ENCODE data around the gene LINC01488.

LINC01488 gene

GRCh38 chr11:69444381-69445130, 36.9 kb upstream of the LINC01488 start:
- DNase-seq, result peak in 2 of 10 donors; percentile 80
- intact Hi-C loops (cut with DNase I), result loop anchor here (5.0 kb wide), 1 partner anchor 198 kb away; the partner anchor contains the start of gene CCND1

GRCh38 chr11:69445131-69445470, 36.4 kb upstream of the LINC01488 start:
- DNase-seq, result no peak
- intact Hi-C loops (cut with DNase I), result no loop called here

DNA sequence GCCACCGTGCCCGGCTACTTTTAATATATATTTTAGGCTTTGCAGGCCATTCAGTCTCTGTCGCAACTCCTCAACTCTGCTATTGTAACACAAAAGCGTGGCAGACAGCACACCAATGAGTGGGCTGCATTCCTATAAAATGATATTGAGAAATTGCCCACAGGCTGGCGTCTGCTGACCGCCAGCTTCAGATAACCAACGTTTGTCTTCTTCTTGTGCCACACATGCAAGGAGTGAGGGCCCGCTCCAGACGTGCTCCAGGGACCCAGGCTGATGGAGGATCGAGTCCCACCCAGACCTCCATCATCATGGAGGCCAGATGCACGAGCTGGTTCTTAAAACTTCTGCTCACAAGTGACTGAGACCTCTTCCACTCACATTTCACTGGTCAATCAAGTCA, 35.4 kb upstream of the LINC01488 start:
- peak in 2 of 10 donors; percentile 69 to 86 for DNase-seq
- intact Hi-C loops (cut with DNase I), result no loop called here

- DNase-seq, result peak in 2 of 10 donors; percentile 23 to 62
- intact Hi-C loops (cut with DNase I), result no loop called here
These were observed 33.7 kb upstream of the LINC01488 start for GRCh38 chr11:69447786-69448185.

GRCh38 chr11:69448471-69449284, 32.8 kb upstream of the LINC01488 start:
- DNase-seq, result peak in 2 of 10 donors; percentile 24 to 69
- intact Hi-C loops (cut with DNase I), result no loop called here

DNA sequence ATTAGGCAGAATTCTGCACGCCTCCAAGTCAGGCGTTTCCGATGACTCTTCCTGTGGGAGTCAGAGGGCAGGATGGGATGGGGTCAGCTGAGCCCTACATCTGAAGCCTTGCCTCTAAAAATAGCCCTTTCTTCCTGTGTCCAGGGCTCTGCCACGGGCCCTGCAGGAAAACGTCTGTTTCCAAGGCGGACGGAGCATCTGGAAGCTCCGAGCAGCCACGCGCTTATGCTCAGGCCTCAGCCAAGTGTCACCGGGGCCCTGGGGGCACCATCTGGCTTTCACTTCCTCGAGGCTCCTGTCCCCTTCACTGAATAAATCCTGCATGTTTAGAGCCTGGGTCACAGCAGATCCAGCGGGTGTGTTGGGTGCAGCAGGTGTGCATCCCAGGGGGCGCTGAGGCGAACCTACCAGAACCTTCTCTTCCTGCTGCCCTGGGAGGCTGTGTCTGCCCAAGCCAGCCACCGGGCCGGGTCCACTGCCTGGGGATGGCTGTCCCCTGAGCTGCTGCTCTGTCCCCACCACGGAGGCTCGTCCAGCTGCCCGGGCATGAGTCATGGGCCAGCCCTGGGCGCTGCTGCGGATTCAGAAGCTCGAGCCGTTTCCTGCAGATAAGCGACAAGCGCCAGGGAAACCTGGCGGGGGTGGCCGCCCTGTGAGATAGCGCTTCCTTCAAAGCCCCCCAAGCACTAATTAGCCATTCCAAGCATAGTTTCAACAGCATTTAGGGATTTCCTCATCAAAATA, 32.0 kb upstream of the LINC01488 start:
- peak in 3 of 10 donors; percentile 40 to 85 (median 82) for DNase-seq
- intact Hi-C loops (cut with DNase I), result no loop called here

- peak in 2 of 10 donors; percentile 60 to 79 for DNase-seq
These were observed 31.2 kb upstream of the LINC01488 start for GRCh38 chr11:69450064-69450856.

GRCh38 chr11:69450857-69451220, 30.6 kb upstream of the LINC01488 start:
- DNase-seq, result peak in 1 of 10 donors; percentile 74
- intact Hi-C loops (cut with DNase I), result no loop called here

More at GRCh38 chr11:69450064-69450856, 31.2 kb upstream of the LINC01488 start:
- intact Hi-C loops (cut with DNase I), result no loop called here

DNA sequence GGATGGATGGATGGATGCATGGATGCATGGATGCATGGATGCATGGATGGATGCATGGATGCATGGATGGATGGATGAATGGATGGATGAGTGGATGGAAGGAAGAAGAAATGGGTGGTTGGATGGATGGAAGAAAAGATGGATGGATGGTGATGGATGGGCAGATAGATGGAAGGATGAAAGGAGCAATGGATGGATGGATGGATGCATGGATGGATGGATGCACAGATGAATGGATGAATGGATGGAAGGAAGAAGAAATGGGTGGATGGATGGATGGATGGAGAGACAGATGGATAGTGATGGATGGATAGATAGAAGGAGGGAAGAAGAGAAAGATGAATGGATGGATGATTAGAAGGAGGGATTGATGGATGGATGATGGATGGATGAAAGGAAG, 30.2 kb upstream of the LINC01488 start:
- DNase-seq, result no peak
- intact Hi-C loops (cut with DNase I), result no loop called here

GRCh38 chr11:69452206-69452987, 29.1 kb upstream of the LINC01488 start:
- intact Hi-C loops (cut with DNase I), result no loop called here
- peak in 1 of 10 donors; percentile 26 for DNase-seq

DNA sequence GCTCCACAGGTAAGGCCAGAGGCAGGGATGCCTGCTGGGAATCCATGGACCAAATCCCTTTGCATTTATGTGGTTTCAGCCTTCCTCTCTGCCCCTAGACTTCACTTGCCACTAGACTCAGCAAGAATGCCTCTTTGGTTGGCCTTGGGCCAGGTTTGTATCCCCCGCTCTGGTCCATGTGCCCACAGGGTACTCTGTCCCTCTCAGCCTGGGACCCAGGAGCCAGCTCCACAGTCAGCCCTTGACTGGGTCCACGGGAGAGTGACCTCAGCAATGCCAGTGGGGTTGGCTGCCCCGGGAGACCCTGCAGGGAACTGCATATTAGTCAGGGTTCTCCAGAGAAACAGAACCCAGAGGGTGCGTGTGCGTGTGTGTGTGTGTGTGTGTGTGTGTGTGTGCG, 28.3 kb upstream of the LINC01488 start:
- peak in 2 of 10 donors; percentile 61 to 66 for DNase-seq
- intact Hi-C loops (cut with DNase I), result no loop called here

GRCh38 chr11:69454018-69454417, 27.4 kb upstream of the LINC01488 start:
- peak in 2 of 10 donors; percentile 18 to 50 for DNase-seq
- intact Hi-C loops (cut with DNase I), result no loop called here

DNA sequence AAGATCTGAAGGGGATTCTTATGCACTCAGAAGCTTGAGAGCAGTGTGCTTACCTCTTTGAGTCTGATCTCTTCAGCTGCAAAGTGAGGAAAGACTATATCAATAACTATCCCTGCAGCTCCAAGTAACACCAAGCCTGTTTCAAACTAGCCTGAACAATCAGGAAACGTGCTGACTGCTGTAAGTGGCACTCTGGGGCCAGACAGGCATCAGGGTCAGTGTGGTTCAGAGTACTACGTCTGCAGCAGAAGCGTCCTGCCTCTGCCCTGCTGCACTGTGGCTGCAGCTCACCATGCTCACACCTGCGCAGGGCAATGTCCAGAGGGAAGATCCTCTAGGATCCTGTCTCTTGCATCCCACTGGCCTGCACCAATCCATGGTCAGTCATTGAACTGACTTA, 25.5 kb upstream of the LINC01488 start:
- intact Hi-C loops (cut with DNase I), result no loop called here
- DNase-seq, result peak in 2 of 10 donors; percentile 24 to 31

DNA sequence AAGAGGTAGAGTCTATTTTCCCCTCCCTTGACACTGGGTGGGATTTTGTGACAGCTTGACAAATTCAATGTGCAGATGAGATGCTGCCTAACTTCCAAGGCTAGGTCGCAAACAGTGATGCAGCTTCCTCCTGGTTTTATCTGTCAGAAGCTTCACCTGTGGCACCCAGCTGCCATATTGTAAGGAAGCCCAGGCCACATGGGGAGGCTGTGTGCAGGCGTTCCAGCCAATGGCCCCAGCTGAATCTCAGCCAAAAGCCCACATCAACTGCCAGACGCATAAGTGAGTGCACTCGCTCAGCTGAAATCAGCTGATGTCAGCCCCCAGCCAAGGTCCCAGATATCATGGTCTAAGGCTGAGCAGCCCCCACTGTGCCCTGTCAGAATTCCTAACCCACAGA, 24.8 kb upstream of the LINC01488 start:
- intact Hi-C loops (cut with DNase I), result no loop called here
- DNase-seq, result peak in 3 of 10 donors; percentile 6 to 57 (median 55)

- peak in 1 of 10 donors; percentile 8 for DNase-seq
- intact Hi-C loops (cut with DNase I), result no loop called here
These were observed 21.5 kb upstream of the LINC01488 start for GRCh38 chr11:69459848-69460539.

DNA sequence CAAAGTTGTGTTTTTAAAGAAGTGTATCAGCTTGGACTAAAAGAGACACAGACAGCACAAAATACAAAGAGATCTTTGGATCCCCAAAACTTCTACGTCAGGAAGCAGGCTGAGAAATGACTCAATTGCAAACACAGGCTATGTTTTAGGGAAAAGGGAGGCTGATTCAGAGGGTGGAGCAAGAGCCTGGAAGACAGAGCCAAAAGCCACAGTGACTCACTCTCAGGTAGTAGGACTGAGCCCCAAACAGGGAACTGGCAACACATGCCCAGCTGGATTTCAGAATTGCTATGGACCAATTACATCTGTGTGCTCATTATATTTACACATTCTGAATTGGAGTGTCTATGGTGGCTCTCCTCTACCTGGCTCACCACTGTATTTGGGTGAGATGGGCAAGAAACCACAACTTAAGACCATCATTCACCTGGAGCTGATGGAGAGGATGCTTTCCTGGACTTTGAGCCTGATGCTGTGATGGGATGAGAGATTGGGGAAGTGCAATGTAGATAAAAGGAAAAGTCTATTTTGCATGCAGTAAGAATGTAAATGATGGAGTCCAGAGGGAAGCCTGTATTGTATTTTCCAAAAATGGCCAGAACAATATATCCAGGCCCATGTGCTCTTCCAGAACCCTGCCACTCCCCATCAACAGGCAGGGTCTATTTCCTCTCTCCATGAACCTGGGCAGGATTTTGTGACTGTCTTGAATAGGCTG, 20.8 kb upstream of the LINC01488 start:
- peak in 1 of 10 donors; percentile 5 for DNase-seq
- intact Hi-C loops (cut with DNase I), result no loop called here

DNA sequence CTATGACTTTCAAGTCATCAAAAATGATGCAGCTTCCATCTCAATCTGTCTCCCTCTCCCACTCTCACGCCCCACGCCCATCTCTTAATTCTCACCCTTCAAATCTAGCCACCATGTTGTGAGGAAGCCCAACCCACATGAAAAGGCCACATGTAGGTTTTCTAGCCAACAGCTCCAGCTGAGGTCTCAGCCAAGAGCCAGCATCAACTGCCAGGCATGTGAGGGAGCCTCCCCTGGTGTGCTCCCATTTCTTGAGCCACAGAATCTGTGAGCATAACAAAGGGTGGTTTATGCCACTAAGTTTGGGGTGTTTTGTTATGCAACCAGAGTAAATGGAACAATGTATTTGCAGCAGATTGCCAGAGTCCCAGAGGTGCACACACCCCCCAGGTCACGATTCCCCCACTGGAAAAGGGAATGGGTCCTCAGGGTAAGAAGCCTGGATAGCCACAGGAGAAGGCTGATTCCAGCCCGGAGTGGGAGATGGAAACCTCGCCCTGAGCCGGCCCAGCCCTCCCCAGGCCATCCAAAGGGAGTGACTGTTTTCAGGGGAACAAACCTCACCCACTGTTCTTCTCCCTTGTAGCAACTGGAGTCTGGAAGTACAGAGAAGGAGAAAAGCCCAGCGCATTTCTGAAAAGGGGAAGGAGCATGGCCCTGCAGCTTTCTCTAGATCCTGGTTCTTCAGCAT, 20.0 kb upstream of the LINC01488 start:
- peak in 2 of 10 donors; percentile 21 to 44 for DNase-seq
- intact Hi-C loops (cut with DNase I), result no loop called here

Data from posterior cingulate gyrus (tissue), 11 donors.